SIG-M5 treated with dmso at 0.1 percent for 504 hours (cell line): ENCODE results near the gene PLAU.
"Not testable (repeated sequence)": the region's sequence is repeated elsewhere in the genome, so short reads cannot be mapped to it uniquely, and the experiment has no call there.

Source experiments
- DNase-seq: peaks from one replicate; lab custom pipeline; 2025; ENCODE audit not compliant: unreplicated experiment; lab: John Stamatoyannopoulos, UW

Gene PLAU

DNA sequence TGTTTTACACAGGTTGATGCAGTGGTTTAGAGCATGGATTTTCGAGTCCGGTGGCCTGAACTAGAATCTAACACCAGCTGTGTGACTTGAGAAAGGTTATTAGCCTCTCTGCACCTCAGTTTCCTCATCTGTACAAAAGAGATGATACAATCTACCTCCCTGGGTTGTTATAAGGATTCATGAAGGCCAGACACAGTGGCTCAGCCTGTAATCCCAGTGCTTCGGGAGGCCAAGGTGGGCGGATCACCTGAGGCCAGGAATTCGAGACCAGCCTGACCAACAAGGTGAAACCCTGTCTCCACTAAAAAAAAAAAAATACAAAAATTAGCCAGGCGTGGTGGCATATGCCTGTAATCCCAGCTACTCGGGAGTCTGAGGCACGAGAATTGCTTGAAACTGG lies 8.5 kb downstream of the PLAU start:
- not testable (repeated sequence) for DNase-seq

DNA sequence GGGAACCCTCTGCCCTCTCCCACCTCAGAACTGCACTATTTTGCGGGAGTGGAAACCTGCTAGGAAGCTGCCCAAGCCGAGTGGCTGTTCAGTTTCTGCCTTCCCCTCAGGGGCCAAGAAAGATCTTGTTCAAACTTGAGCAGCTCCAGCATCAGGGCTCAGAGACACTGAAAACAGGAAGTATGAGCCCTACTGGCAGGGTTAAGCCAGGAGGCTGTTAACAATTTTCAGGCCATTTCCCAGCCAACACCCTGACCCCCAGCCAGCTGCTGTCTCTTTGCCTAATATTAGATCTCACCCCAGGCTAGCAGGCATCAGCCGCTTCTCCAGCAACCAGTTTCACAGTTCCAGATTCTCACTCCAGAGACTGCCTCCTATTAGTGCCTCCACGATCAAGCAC lies 9.2 kb downstream of the PLAU start:
- peak; percentile 89 for DNase-seq

- no peak for DNase-seq
These were observed 11.3 kb downstream of the PLAU start for GRCh38 chr10:73922007-73922863.

DNA sequence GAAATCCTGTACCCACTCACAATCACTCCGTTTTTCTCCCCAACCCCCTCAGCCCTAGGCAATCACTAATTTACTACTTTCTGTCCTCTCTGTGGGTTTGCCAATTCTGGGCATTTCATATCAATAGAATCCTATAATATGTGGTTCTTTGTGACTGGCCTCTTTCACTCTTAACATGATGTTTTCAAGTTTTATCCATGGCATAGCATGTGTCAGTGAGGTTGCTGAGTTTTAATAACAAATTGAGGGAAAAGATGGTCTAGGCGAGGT lies 11.9 kb downstream of the PLAU start:
- DNase-seq, result no peak

DNA sequence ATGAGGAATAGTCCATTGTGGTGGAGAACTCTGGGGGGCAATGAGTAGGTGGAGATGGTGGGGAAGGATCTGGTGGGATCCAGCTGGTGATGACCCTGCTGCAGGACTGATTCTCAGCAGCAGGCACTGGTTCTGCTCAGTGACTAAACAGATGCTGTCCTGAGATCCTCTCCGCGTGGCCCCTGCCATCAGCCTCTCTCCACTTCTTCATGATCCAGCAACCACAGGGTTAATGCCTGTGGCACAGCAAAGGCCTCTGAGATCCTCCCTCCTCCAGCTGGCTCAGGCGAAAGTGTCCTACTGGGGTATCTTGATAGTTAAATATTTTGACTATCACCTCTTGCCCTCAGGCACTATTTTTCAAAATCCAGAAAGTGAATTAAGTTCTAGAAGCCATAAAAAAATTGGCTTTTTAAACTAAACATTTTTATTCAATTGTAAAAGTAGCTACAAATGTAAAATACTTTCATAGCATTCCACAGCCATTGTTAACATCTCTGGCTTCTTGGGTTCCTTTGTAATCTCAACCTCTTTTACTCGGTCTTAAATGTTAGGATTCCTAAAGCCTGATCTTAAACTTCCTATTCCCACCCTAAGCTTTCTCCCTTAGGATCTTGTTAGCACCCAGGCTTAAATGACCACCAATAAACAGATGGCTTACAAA lies 13.1 kb downstream of the PLAU start:
- DNase-seq, result no peak

DNA sequence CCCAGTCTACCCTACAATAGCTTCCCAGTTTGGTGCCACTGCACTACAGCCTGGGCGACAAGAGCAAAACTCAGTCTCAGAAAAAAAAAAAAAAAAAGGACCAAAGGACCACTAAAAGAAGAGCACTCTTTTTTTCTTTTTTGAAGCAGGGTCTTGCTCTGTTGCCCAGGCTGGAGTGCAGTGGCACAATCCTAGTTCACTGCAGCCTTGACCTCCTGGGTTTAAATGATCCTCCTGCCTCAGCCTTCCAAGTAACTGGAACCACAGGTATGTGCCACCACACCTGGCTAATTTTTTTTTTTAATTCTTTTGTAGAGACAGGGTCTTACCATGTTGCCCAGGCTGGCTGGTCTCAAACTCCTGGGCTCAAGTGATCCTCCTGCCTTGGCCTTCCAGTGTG lies 14.0 kb downstream of the PLAU start:
- no peak for DNase-seq

- no peak for DNase-seq
These were observed 14.6 kb downstream of the PLAU start for GRCh38 chr10:73925539-73925938.

DNA sequence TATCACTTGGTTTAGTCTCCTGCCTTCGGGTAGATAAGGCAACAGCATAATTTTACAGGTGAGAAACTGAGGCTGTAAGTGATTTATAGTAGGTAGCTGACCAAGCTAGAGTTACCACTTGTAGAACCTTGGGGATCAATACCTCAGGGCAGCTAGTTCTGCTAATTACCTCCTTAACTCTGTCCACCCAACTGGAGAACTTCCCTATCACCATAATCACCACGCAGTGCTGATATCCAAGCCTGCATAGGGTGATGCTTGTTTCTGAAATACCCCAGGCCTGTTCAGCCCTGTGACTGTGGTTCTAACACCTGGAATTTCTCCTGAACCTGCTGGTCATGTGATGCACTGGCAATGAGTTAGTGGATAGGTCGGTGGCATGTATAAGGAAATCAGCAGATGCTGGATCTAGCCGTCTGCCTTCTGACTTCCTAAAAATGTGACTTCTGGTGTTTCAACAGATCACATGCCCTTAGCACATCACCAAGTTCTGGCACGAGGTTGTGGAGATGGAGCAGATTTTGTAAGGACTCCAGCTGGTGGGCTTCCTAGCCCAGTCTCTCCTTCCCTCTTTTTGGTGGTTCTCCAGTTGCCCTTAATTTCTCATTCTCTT lies 15.3 kb downstream of the PLAU start:
- peak; percentile 68 for DNase-seq

DNA sequence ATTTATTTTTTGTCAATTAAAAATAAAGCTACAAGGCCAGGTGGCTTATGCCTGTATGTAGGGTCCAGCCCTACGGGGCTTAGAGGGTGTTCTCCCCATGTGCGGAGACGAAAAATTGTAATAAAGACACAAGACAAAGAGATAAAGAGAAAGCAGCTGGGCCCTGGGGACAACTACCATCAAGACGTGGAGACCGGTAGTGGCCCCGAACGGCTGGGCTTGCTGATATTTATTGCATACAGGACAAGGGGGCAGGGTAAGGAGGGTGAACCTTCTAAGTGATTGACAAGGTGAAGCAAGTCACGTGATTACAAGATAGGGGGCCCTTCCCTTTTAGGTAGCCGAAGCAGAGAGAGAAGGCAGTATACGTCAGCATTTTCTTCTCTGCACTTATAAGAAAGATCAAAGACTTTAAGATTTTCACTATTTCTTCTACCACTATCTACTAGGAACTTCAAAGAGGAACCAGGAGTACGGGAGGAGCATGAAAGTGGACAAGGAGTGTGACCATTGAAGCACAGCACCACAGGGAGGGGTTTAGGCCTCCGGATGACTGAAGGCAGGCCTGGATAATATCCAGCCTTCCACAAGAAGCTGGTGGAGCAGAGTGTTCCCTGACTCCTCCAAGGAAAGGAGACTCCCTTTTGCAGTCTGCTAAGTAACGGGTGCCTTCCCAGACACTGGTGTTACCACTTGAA lies 19.8 kb downstream of the PLAU start:
- DNase-seq, result not testable (repeated sequence)

DNA sequence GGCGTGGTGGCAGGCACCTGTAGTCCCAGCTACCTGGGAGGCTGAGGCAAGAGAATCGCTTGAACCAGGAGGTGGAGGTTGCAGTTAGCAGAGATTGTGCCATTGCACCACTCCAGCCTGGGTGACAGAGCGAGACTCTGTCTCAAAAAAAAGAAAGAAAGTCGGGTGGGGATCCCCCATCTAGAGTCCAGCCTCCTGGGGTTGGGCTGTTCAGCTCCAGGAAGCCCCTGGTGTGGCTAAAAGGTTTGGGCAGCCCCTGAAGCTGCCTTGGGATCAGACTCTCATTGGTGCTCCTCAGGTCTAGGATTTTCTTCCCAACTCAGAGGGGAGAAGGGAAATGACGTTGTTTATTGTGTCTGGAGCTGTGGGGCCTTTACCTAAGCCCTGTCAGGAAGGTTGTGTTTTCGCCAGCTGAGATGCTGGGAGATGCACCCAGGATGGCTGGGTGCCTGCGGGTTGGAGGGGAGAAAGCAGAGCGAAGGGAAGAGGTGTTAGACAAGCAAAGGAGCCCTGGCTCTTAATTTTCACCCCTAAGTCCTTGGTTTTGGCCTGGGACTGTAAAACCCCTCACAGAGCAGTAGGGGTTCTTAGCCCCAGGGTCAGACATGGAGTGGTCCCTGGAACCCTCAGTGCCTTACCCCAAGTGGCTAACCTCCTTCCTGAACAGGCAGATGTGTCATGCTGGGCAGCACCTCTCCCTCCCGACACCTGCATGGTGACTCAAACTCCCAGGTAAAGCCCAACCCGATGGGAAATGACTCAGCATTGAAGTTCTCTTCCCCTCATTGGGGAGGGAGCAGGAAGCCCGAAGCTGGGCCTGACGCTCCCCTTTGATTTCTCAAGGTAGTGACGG lies 21.1 kb downstream of the PLAU start:
- DNase-seq, result no peak

DNA sequence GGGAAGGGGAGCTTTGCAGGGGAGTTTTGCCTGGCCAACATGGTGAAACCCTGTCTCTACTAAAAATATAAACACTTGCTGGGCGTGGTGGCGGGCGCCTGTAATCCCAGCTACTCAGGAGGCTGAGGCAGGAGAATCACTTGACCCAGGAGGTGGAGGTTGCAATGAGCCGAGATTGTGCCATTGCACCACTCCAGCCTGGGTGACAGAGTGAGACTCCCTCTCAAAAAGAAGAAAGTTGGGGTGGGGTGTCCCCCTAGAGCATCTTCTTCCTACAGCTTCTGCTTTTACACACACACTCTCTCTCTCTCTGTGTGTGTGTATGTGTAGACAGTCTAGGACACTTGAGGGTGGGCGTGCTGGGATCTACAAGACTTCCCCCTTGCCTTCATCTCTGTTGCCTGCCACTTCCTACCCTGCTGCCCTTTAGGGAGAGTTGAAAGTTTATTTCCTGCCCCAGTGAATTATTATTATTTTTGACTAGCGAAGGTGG lies 21.7 kb downstream of the PLAU start:
- DNase-seq, result no peak

- DNase-seq, result no peak
These were observed 23.1 kb downstream of the PLAU start for GRCh38 chr10:73934074-73934473.

GRCh38 chr10:73935895-73936294 lies 25.0 kb downstream of the PLAU start:
- DNase-seq, result no peak

DNA sequence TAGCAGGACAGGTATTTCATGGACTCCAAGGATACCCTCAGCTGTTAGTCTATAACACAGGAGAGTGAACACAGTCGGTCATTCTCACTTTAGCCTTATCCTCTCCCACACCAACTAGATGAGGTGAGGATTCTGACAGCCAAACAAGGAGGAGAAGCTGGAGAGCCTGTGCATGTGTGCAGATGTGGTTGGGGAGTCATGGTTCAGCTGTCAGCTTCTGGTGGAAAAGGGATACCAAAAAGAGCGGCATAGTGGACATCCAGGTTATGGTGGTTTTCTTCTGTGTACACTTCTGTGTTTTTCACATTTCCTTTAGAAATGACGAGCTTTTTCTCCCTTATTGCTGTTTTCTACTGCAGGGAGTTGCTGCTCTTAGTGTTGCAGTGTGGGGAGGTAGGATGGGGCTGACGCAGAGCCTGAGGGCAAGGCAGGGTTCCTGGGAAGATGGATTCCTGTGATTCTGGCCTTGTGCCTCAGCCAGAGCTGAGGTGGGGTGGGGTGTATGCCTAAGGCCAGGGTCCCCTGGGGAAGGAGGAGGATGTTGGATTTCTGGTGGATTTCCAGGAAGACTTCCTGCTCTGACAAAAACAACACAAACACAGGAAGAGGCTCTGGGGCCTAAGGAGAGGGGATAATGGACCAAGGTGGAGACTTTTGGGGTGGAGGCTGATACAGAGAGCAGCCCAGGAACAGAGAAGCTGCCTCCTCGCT lies 26.6 kb downstream of the PLAU start:
- DNase-seq, result no peak

- peak; percentile 51 for DNase-seq
These were observed 29.8 kb downstream of the PLAU start for GRCh38 chr10:73940634-73941221.

GRCh38 chr10:73941300-73941699 lies 30.4 kb downstream of the PLAU start:
- DNase-seq, result no peak

DNA sequence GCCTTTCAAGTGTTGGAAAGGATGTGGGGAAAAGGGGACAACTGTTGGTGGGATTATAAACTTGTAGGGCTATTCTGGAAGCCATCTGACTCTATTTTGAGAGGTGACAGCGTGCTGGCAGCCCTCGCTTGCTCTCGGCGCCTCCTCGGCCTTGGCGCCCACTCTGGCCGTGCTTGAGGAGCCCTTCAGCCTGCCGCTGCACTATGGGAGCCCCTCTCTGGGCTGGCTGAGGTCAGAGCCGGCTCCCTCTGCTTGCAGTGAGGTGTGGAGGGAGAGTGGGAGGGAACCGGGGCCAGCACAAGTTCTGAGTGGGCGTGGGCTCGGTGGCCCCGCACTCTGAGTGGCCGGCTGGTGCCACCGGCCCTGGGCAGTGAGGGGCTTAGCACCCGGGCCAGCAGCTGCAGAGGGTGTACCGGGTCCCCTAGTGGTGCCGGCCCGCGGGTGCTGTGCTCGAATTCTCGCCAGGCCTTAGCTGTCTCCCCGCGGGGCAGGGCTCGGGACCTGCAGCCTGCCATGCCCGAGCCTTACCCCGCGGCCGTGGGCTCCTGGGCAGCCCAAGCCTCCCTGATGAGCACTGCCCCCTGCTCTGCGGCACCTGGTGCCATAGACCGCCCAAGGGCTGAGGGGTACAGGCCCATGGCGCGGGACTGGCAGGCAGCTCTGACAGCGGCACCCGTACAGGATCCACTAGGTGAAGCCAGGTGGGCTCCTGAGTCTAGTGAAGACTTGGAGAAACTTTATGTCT lies 33.6 kb downstream of the PLAU start:
- no peak for DNase-seq

GRCh38 chr10:73946253-73947145 lies 35.6 kb downstream of the PLAU start:
- DNase-seq, result no peak
